DLD1 (cell line): ENCODE results near the gene DNAJC10.

Experiments
- in situ Hi-C: cut with HindIII; loops from 2 replicates; pipeline ENCODE4 v1.10.0; 2017; ENCODE audit warnings: low sequenced_read_pairs

Gene DNAJC10

GRCh38 chr2:182831921-182832320 is 115.9 kb downstream of the DNAJC10 start:
- in situ Hi-C loops: no loop called here

- in situ Hi-C loops: no loop called here
Measured at GRCh38 chr2:182833084-182833854, 117.2 kb downstream of the DNAJC10 start.

- in situ Hi-C loops: no loop called here
Measured at GRCh38 chr2:182834293-182834692, 118.2 kb downstream of the DNAJC10 start.

GRCh38 chr2:182836451-182836850 is 120.4 kb downstream of the DNAJC10 start:
- in situ Hi-C loops: no loop called here
